Measurements from ENCODE around the gene ABCD4.

DNA sequence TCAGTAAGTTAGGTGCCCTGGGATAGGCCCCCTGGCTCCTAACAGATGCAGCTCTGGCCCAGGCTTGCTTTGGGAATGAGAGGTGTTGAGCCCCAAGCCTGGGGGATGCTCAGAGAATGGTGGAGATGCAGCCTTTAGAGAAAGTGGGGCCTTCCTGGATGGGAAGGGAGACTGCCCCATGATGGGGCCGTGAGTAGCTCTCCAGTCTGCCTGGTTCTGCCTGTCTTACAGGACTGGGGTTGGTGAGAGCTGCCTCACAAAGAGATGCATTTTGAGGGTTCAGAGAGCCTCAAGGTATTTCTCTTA is 45.0 kb upstream of the ABCD4 start:
- TF ChIP-seq, protein P1, sequence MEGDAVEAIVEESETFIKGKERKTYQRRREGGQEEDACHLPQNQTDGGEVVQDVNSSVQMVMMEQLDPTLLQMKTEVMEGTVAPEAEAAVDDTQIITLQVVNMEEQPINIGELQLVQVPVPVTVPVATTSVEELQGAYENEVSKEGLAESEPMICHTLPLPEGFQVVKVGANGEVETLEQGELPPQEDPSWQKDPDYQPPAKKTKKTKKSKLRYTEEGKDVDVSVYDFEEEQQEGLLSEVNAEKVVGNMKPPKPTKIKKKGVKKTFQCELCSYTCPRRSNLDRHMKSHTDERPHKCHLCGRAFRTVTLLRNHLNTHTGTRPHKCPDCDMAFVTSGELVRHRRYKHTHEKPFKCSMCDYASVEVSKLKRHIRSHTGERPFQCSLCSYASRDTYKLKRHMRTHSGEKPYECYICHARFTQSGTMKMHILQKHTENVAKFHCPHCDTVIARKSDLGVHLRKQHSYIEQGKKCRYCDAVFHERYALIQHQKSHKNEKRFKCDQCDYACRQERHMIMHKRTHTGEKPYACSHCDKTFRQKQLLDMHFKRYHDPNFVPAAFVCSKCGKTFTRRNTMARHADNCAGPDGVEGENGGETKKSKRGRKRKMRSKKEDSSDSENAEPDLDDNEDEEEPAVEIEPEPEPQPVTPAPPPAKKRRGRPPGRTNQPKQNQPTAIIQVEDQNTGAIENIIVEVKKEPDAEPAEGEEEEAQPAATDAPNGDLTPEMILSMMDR (IDR thresholded peaks at IDR 0.05 in 2 of 3, conservative IDR thresholded peaks at IDR 0.05 in 1 of 3; ENCODE audit: borderline replicate concordance in 1 of 3, insufficient read depth in 1 of 3, low read depth in 2 of 3, low read length in 2 of 3) = no peak
- TF ChIP-seq CEBPB (IDR thresholded peaks at IDR 0.05; ENCODE audit: low read depth) (no peak), EZH2 (IDR thresholded peaks at IDR 0.05) (no peak), EGR1 (IDR thresholded peaks at IDR 0.05; ENCODE audit: low read depth) (no peak), POLR2AphosphoS5 (IDR thresholded peaks at IDR 0.05; ENCODE audit: low read depth, low read length) (no peak), EZH2phosphoT487 (IDR thresholded peaks at IDR 0.05; ENCODE audit: borderline replicate concordance) (no peak), POLR2A (IDR thresholded peaks at IDR 0.05; ENCODE audit: borderline replicate concordance, extremely low read depth, insufficient read depth, insufficient read length) (no peak), SRF (IDR thresholded peaks at IDR 0.05; ENCODE audit: low read depth) (no peak)
- TF ChIP-seq, protein P2, sequence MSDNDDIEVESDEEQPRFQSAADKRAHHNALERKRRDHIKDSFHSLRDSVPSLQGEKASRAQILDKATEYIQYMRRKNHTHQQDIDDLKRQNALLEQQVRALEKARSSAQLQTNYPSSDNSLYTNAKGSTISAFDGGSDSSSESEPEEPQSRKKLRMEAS (IDR thresholded peaks at IDR 0.05) = no peak
